SK-N-DZ (cell line): Measurements from ENCODE around the gene CLSTN3.

Source experiments
- DNase-seq: peaks from one replicate; pipeline ENCODE4 v3.0.0-alpha.2; 2015; ENCODE audit warnings: low spot score
- small RNA-seq, 2 experiments: library from RNA; depleted of rRNA; stranded (forward); fragments of <200 nt; gene quantifications; one replicate each; pipeline ENCODE3, GENCODE V24; 2014

Gene CLSTN3

DNA sequence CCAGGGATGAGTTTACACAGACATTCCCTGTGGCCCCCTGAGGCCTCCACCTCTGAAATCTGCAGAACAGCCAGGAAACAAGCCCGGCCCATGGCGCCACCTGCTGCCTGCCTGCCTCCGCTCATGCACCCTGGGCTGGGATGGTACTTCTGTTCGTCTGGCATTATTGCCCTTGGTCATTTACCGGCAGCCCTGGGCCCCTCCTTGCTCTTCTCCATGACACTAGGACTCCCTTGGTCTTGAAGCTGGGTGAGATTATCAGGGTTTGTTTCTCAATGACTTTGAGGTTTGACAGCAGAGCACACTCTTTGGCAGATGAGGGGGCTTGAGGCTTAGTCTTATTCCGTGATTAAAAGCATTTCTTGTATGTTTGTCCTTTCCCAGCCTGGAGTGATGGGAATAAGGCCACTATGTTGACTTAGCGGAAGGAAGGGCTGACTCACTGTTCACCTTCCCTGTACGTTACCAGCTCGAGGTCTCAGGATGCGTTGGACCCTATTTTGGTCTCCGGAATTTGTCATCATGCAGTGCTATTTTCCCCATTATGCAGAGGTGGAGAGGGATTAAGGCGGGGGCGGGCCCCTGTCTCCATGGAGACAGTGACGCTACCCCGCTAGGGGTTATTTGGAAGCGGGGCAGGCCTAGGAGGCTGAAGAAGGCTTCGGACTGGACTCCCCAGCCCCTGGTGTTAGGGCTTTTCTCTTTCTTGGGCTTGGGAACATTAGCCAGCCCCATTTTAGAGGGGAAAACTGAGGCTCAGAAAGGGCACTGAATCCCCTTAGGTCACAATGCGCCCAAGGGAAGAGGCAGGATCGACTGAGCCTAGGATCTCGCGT lies 58.6 kb downstream of the CLSTN3 start:
- peak; percentile 89 for DNase-seq

- DNase-seq: peak; percentile 98
Measured at GRCh38 chr12:7189398-7190267, 59.5 kb downstream of the CLSTN3 start, which contains the start of gene PEX5. PEX5 (plus strand) TSS chr12:7189686; CDS start chr12:7190378, 692 bp downstream.

GRCh38 chr12:7190268-7191055 lies 60.3 kb downstream of the CLSTN3 start:
- DNase-seq: no peak

DNA sequence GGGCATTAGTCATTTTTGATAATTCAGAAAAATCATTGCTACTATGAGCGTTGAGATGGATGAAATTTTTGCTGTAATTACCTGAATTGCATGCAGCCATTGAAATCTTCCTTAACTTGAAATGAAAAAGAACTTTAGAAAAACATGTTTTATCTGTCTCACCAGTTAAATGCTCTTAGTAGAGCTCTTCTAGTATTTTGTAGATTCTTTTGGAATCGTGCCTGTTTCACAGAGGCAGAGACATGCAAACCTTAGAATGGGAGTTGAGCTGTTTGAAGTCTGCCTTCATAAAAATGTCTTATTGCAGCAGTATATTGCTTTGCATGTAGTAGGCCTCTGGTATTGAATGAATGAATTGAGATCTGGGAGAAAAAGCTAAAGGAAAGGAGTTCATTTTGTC lies 63.5 kb downstream of the CLSTN3 start:
- no peak for DNase-seq

DNA sequence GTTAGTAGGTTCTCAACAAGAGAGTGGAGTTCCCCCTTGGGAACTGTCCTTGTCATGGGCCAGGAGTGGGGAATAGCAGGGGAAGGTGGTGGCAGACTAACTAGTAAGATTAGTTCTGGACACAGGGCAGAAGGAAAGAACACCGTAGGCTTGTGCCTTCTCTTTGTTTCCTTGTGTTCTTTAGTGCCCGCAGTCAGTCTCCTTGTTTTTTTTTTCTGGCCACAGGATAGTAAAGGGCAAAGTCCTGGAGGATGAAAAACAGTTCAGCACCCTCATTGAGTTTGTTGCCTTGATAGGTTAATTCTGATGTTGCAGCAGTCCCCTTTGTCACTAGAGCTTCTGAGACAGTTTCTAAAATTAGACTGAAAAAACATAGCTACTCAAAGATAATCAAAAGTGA lies 67.7 kb downstream of the CLSTN3 start:
- no peak for DNase-seq

DNA sequence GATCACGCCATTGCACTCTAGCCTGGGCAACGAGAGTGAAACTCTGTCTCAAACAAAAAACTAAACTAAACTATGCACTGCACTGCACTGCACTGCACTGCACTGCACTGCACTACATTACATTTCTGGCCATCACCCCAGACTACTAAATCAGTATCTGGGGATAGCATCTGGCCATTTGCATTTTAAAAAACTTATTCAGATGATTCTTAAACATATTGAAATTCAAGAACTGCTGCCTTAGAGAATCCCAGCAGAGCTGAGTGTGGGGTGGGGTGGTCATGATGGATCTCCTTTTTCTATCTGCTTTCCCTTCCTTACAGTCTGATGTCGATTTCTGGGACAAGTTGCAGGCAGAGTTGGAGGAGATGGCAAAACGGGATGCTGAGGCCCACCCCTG lies 72.9 kb downstream of the CLSTN3 start:
- DNase-seq: no peak

DNA sequence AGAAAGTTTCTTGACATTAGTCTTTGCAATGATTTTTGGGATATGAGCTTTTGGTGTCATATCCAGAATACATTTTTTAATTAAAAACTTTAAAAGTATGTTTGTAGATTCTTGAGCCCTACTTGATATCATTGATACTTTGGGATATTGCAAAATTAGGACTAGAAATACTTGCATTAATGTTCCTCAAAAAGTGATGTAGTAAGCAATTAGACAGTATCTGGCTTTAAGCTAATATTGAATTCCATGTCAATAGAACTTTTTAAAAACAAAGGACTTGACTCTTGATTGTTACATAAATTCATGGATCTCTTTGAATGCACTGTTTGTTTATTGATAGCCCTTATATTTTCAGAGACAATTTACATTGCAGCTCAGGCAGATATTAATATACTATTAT lies 74.9 kb downstream of the CLSTN3 start:
- no peak for DNase-seq

DNA sequence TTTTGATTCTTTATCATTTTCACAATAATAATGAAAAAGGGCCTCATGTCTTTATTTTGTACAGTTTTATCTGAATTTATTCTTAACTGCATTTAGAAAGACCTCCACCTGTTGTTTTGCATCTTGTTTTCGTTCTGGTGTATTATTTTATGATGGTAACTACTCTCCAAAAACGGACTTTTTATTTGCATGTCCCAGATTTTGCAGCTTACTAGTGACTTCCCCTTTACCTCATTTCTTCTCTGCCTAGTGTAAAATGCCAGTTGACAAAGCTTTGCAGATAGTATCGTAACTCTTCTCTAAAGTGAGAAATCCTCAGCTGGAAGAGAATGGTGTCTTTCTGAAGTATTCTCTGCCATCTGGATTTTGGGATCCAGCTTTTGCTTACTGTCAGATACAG lies 76.5 kb downstream of the CLSTN3 start:
- no peak for DNase-seq

- no peak for DNase-seq
Measured at GRCh38 chr12:7207866-7208625, 77.9 kb downstream of the CLSTN3 start.

Small RNAs within 50 kb of the gene (small RNA-seq; reads per million reads assigned to genes)
- 0 reads per million in 2 experiments for gene RNU6-485P
